ENCODE measurements around the gene HS2ST1. TPM values are rescaled to one million over a fixed set of nuclear protein-coding genes. Genes with fewer than 3 reads are reported as not detected.
"Not testable (repeated sequence)": the region's sequence is repeated elsewhere in the genome, so short reads cannot be mapped to it uniquely, and the experiment has no call there.

Gene HS2ST1
- total RNA-seq, 1 experiment from 2014 or later = 27.5 TPM

DNA sequence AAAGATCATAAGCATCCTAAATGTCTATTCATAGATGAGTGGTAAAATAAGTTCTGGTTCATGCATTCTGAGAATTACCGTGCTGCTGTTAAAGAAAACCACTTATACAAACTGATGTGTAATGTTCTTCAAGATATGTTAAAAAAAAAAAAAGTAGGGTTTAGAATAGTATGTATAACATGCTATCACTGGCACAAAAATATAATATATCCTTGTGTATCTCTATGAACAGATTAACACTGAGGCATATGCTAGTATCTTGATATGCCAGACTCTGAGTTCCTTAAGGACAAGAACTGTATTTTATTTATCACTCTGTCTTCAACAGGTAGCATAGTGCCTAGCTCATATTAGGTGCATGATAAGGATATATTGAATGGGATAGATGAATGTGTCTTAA lies 108.9 kb downstream of the HS2ST1 start:
- no peak for DNase-seq (ENCODE audit: low read depth)

DNA sequence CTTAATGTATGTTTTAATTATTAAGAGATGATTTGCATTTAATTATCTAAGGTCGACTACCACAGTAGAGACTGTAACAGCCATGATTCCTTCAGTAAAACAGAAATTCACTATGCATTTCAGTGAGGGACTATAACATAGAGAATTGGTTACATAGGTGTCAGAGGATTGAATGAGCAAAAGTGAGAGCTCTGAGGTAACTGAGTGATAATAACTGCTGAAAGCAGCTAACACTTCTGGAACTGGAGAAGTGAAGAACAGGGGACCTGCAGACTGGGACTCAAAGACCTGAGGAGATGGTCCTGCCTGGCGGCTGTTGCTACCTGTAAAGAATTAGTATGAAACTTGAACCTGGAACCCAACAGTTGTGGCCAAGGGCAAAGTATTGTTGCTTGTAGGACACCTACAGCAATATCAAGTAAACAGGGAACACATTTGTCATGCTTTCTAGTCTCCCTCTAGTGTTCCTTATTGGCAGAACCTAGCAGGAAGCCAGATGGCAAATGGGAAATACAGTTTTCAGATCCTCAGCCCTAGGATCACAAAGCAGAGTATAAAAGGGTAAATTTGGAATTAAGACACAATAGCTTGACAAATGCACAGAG lies 110.6 kb downstream of the HS2ST1 start:
- DNase-seq (ENCODE audit: low read depth) = peak; percentile 45

DNA sequence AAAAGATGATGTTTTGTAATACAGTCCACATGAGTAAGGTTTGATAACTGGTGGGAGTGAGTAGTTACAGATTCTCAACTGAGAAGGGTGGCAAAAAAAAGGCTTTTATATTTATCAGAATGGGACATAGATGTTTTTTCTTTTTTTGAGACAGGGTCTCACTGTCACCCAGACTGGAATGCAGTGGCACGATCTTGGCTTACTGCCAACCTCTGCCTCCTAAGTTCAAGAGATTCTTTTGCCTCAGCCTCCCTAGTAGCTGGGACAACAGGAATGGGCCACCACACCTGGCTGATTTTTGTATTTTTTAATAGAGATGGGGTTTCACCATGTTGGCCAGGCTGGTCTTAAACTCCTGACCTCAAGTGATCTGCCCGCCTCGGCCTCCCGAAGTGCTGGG lies 113.1 kb downstream of the HS2ST1 start:
- not testable (repeated sequence) for DNase-seq (ENCODE audit: low read depth)

DNA sequence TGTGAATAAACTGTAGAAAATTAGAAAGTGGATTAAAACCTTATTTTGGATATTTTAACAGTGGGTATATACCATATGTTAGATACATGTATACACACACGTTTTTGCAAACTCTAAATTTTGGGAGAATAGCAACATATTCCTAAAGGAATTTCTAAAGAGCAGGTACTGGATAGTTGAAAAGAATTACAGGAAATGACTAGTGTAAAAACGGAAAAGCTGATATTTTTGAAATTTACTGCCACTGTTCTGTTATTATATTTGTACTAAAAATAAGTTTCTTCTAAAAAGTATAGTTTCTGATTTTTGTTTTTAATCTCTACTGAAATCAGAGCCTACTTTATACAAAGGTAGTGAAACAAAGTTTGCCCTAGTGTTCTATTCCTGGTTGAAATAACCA lies 114.1 kb downstream of the HS2ST1 start:
- no peak for DNase-seq (ENCODE audit: low read depth)

DNA sequence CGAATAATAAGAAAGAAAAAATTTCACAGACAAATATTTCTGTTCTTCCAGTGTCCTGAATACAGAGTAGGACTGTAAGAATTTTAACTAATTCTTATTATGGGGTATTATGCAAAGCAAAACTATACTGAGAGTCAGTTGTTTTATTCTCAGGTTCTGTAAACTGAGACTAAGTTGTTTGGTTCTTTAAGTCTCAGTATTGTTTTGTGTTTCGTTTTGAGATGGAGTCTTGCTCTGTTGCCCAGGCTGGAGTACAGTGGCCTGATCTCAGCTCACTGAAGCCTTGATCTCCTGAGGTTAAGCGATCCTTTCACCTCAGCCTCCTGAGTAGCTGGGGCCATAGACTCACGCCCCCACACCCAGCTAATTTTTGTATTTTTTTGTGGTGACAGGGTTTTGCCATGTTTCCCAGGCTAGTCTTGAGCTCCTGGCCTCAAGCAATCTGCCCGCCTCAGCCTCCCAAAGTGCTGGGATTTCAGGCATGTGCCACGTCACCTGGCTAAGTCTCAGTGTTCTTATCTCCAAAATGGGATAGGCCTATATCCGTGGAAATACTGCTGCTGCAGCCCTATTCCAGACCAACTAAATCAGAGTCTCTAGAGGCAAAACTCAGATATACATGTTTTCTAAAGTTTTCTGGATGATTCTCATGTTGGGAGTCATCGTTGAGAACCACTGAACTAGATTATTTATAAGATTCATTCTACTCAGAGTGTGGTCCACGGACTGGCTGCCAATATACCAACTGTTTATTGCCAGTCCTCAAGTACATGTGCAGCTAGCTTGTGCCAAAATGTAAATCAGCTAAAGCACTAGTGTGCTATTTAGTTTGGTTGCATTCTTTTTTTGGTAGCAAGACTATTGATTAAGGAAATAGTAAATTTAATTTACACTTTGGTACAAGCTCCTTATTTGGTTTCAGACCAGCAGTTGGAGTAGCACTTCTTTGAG lies 116.6 kb downstream of the HS2ST1 start:
- DNase-seq (ENCODE audit: low read depth) = no peak

DNA sequence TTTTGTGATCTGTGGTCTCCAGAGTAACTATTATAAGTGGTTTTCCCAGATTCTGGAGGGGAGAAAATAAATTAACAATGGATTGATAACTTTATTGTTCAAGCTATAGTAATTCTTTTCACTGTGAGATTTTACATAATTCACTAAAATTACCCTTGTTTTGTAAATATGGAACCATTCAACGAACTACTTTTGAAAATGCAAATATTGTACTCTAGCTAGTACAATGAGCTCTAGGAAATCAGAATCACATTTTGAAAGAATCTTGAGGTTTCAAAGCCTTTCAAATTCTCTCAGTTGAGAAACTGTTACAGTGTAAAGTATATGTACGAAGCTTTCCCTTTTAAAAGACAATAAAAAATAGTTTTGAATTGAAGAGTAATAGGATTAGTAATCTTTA lies 119.9 kb downstream of the HS2ST1 start:
- no peak for DNase-seq (ENCODE audit: low read depth)

DNA sequence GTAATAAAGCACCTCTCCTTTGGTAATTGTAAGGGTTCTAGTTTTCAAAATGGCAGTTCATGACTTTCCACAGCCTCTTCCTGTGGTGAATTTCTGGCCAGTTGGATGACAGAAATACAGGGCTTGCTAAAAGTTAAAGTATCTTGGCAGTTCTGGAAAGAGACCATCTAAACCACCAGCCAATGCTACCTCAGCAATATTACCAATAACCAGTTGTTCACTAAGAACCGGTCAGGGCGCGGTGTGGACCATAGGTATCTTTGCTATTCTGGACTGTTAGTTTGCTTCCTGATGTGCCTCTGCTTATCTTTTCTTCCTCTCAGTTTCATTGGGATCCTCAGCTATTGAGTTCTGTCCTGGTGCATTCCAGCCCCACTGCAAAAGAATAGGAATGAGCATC lies 124.7 kb downstream of the HS2ST1 start:
- DNase-seq (ENCODE audit: low read depth) = no peak

DNA sequence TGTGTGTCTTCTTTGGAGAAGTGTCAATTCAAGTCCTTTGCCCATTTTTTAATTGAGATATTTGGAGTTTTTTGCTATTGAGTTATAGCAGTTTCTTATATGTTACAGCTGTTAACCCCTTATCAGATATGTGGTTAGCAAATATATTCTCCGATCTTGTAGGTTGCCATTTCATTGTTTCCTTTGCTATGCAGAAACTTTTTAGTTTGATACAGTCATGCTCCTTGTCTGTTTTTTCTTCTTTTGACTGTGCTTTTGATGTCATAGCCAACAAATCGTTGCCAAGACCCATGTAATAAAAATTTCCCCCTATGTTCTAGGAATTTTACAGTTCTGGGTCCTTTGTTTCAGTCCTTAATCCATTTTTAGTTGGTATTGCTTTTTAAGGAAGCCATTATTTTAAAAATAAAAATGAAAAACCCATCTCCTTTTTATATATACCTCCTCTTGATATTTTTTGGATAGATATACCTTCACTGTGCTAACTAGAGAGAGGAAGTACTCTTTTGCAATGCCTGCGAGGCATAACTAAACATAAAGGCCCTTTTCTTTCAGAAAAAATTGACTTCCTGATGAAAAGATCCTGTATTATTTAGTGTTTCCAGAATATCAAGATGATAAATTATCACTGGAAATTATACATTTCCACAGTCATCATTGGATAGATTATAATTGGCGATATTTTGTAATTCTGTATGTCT lies 127.8 kb downstream of the HS2ST1 start:
- peak; percentile 16 for DNase-seq (ENCODE audit: low read depth)

DNA sequence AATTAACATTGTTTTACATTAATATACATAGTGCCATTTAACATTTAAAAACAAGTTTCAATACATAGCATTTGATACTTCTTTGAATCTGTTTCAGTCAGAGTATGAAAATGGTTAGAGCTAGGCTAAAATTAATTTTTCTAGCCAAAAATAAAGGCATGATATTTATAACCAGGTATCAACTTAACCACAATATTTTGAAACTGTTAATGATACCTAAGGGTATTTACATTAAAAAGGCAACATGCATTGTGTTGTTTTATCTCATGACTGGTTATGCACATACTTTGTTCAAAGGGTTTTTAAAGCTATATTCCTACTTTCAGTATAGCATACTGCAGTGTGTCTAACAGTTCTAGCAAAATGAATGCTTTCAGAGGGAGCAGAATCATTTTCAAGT lies 130.0 kb downstream of the HS2ST1 start:
- DNase-seq (ENCODE audit: low read depth) = no peak

DNA sequence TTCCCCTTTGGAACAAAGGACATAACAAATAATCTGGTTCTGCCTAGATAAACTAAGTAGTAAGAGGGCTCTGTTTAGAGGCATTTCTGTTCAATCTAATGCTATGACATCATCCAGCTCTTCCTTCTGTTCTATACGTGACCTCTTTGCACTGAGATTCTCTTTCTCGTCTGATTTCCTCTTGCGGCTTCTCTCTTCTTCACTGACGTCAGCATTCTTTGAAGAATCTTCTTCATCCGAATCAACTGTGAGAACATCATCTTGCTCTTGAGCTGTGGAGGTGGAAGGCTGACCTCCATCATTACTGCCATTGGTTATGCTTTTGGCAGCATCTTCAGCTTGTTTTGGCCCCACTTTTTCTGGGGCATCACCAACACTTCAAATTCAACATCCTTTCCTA lies 130.4 kb downstream of the HS2ST1 start:
- DNase-seq (ENCODE audit: low read depth) = no peak

DNA sequence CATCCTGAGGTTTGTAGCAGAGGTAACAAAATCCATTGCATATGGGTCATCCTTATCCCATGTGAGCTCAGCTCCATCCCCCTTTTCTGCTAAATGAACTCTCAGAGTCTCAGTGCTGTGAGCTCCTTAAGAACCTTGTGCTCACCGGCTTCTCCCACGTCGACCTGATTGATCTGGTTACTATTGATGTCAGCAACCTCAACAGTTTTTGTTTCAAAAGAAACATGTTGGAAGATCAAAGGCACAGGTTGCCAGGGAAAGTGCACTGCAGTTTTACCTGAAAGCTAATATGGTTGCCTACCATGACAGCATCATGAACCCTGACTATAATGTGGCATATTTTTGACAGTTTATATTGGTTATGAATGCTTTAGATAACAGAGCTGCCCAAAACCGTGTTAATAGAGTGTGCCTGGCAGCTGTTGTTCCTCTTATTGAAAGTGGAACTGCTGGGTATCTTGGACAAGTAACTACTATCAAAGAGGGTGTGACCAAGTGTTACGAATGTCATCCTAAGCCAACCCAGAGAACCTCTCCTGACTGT lies 131.4 kb downstream of the HS2ST1 start:
- DNase-seq (ENCODE audit: low read depth) = no peak

DNA sequence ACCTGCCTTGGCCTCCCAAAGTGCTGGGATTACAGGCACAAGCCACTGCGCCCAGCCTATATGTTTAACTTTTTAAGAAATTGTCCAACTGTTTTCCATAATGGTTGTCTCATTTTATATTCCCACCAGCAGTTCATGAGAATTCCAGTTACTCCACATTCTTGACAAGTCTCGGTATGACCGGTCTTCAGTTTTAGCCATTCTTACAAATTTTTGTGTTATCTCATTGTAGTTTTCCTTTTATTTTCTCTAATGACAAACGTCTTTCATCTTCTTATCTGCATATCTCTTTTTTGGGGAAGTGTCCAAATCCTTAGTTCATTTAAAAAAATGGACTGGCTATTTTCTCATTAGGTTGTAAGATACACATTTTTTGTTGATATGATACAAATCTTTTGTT lies 132.5 kb downstream of the HS2ST1 start:
- DNase-seq (ENCODE audit: low read depth) = no peak

DNA sequence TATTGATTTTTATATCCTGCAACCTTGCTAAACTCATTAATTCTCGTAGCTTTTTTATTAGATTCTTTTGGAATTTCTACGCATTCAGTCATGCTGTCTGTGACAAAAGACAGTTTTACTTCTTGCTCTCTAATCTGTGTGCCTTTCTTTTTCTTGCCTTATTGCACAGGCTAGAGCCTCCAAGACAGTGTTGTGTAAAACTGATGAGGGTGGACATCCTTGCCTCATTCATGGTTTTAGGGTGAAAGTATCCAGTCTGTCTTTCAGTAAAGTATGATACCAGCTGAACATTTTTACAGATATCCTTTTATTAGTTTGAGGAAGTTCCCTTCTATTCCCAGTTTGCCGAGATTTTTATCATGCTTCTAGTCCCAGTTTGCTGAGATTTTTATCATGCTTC lies 133.8 kb downstream of the HS2ST1 start:
- DNase-seq (ENCODE audit: low read depth) = no peak

DNA sequence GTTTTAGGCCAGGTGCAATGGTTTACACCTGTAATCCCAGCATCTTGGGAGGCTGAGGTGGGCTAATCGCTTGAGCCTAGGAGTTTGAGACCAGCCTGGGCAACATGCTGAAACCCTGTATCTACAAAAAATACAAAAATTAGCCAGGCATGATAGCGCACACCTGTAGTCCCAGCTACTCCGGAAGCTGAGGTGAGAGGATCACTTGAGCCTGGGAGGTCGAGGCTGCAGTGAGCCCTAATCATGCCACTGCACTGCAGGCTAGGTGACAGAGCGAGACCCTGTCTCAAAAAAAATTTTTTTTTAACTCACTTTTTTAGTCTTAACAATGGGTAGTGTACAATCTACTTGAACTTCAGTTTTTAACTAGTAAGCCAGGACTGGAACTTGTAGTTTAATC lies 137.5 kb downstream of the HS2ST1 start:
- DNase-seq (ENCODE audit: low read depth) = no peak

DNA sequence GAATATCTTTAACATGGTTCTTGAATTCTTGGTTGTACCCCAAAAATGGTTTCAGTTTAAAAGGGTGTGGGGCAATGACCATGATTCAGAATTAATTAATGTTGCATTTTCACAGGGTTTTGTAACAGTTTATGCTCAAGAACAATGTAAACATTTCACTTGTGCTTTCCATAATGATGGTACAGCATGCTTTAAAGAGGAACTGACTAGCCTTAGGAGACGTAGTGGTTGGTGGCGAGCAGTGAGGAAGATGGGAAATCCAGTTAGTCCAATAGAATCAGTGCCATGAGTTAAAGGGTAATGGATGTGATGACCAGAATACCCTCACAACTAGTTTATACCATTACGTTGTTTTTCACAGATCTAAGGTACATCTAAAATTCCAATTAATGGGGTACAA lies 138.0 kb downstream of the HS2ST1 start:
- DNase-seq (ENCODE audit: low read depth) = no peak

DNA sequence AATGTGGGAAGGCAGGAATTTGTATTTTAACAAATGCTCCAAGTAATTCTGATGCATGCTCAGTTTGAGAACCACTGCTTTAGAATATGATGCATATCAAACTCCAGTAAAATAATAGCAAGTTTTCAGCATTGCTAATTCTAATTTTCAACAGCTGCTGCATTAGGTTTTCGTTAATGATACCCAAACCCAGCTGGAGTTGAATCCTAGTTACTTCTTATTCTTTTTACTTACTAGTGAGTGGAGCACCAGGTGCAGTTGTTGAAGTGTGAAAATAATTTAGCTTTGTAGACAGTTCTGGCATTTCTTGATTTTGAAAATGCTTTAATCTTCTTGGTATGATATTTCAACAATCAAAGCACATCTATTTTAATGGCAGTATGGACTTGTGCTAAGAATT lies 138.5 kb downstream of the HS2ST1 start:
- DNase-seq (ENCODE audit: low read depth) = no peak

DNA sequence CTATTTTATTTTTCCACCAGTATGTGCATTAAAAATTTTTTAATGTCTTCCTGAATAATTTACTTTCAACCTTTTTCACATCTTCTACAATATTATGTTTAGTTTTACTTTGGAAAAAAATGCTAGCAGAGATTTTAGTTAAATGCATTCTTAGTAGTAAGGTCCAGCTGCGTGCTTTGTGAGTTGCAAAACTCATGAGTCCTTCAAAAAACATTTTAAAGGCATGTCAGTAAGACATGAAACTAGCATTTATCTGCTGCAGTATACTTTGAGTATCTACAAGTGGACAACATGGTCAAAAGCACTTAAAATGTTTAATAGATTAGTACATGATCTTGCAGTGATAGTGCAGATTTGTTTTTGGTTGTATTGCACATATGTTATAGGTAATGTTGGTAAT lies 139.0 kb downstream of the HS2ST1 start:
- DNase-seq (ENCODE audit: low read depth) = no peak

DNA sequence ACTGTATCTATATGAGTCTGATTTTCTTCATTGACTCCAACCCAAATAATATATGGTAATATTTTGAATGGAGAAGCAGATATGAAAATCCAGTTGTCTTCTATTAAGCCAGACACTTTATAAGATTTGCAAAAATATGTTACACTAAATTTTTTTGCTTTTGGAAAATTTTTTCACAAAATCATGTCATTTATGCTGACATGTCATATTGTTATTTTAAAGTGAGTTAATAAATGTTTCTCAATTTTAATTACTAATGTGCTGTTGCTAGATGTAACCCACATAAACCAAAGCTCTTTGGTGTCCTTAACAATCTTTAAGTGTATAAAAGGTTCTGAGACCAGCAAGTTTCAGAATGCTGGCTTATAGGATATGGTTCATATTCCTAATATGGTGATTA lies 142.5 kb downstream of the HS2ST1 start:
- no peak for DNase-seq (ENCODE audit: low read depth)

DNA sequence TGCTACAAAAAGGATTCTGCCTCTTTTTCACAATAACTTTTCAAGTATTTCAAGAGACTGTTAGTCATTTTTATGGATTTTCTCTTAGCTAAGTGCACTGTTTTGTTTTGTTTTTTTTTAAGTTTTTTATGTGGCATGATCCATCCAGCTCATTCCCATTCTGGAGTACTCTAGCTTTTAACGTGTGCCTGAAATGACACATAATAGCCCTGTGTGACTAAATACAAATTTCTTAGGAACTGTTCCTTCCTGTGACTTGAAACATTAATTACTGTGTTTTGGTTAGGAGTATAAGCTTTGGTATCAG lies 143.9 kb downstream of the HS2ST1 start:
- peak; percentile 10 for DNase-seq (ENCODE audit: low read depth)

DNA sequence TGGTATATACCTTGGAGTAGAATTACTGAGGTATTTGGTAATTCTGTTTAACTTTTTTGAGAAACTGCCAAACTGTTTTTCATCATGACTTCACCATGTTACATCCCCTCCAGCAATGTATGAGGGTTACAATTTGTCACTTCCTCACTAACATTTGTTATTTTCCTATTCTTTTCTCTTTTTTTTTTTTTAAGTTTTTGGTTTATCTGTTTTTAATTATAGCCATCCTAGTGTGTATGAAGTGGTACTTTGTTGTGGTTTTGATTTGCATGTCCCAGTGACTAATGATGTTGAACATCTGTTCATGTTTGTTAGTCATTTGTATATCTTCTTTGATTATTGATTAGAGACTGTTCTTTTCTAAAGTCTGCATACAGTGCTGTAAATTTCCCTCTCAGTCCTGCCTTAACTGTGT lies 147.3 kb downstream of the HS2ST1 start:
- DNase-seq (ENCODE audit: low read depth) = peak; percentile 89

DNA sequence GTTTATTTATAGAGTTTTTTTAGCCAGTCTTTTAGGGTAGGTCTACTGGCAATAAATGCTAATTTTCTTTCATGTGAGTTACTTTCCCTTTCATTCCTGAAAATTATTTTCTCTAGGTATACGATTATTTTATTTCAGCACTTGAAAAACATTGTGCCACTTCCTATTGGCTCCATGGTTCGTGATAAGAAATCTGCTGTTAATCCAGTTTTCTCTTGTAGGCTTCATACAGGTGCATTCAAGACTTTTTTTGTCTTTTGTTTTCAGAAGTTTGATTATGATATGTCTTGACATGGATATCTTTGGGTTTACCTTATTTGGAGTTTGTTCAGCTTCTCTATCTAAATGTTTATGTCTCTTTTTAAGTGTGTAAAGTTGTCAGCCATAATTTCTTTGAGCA lies 148.3 kb downstream of the HS2ST1 start:
- no peak for DNase-seq (ENCODE audit: low read depth)

DNA sequence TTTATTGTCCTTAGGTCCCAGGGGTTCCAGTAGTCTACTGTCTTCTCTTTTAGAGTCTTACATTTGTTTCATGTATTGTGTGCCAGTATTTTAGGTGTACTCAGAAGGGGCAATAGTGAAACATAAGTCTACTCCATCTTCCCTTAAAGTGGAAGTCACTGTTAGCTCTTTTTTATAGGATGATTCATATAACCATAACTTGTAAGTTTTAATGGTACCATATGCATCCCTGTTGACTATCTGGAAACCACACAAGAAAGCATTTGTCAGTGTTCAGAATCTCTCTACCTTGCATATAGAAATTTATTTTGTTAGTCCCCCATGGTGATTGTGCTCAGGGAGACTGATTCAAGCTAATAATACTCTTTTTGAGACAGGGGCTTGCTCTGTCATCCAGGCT lies 149.9 kb downstream of the HS2ST1 start:
- peak; percentile 28 for DNase-seq (ENCODE audit: low read depth)

DNA sequence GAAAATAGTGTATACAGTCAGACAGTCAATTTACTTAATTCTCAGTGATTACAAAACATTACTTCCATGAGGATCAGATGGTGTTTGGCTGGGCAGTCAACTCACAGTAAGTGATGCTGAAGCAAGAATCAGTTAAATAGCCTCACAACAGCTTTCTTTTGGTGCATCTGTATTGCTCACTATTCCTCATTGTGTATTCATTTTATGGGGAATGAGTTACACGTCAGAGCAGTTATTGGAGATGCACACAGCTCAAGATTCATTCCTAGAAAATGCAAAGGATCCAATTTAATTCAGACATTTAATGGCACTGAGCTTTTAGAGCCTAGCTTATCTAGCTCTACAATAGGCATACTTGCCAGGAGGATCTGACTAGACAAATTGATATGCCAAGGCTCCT lies 150.6 kb downstream of the HS2ST1 start:
- DNase-seq (ENCODE audit: low read depth) = no peak

Data from RPMI7951 (cell line).